OCI-LY1 (cell line): ENCODE measurements around the gene RASSF5.
A peak's percentile ranks its signal among the peaks of the same experiment; 100 is the strongest.

ENCODE experiments used
- H2AFZ ChIP-seq: fragments of 200-600 bp; sonication (generic), shearing (Covaris generic); 2 replicates; pipeline ENCODE4 v1.6.0; 2014; ENCODE audit warnings: antibody characterized with exemption, mild to moderate bottlenecking, low read length
- H3F3A ChIP-seq: fragments of 200-600 bp; sonication (generic), shearing (Covaris generic); 2 replicates; pipeline ENCODE4 v1.6.0; 2014; ENCODE audit warnings: mild to moderate bottlenecking, antibody characterized with exemption, low read length, moderate library complexity; ENCODE audit not compliant: insufficient read depth
- H3K27ac ChIP-seq: fragments of 200-600 bp; sonication (generic); 2 replicates; pipeline ENCODE4 v1.5.1; 2014; ENCODE audit warnings: low read length, mixed run types, mild to moderate bottlenecking, low read depth; ENCODE audit not compliant: poor library complexity, severe bottlenecking
- H3K27me3 ChIP-seq: fragments of 200-600 bp; sonication (generic); 2 replicates; pipeline ENCODE4 v1.6.0; 2014; ENCODE audit warnings: antibody characterized with exemption, mild to moderate bottlenecking, low read length, moderate library complexity; ENCODE audit not compliant: insufficient read depth
- H3K36me3 ChIP-seq: fragments of 200-600 bp; sonication (generic); 2 replicates; pipeline ENCODE4 v1.6.1; 2014; ENCODE audit warnings: mild to moderate bottlenecking, antibody characterized with exemption, low read length, moderate library complexity, mixed read lengths; ENCODE audit not compliant: insufficient read depth
- H3K4me1 ChIP-seq: fragments of 200-600 bp; sonication (generic); 2 replicates; pipeline ENCODE4 v1.5.1; 2014; ENCODE audit warnings: mild to moderate bottlenecking, low read length, moderate library complexity; ENCODE audit not compliant: insufficient read depth, severe bottlenecking
- H3K4me2 ChIP-seq: fragments of 200-600 bp; sonication (generic), shearing (Covaris generic); 2 replicates; pipeline ENCODE4 v1.6.1; 2014; ENCODE audit warnings: low read length
- H3K4me3 ChIP-seq: fragments of 200-600 bp; sonication (generic); 2 replicates; pipeline ENCODE4 v1.5.1; 2014; ENCODE audit warnings: low read length, low read depth, mild to moderate bottlenecking, mixed read lengths; ENCODE audit not compliant: poor library complexity, severe bottlenecking
- H3K79me2 ChIP-seq: fragments of 200-600 bp; shearing (Covaris generic); 2 replicates; pipeline ENCODE4 v1.6.1; 2016; ENCODE audit warnings: mixed run types, low read length, mixed read lengths; ENCODE audit not compliant: insufficient read depth
- H3K9ac ChIP-seq: fragments of 200-600 bp; sonication (generic), shearing (Covaris generic); 2 replicates; pipeline ENCODE4 v1.6.1; 2014; ENCODE audit warnings: mild to moderate bottlenecking, low read length, mixed read lengths
- H3K9me2 ChIP-seq: fragments of 200-600 bp; sonication (generic), shearing (Covaris generic); 2 replicates; pipeline ENCODE4 v1.6.1; 2014; ENCODE audit warnings: low read depth, mild to moderate bottlenecking, low read length, mixed read lengths
- H3K9me3 ChIP-seq: fragments of 200-600 bp; shearing (Covaris generic); 2 replicates; pipeline ENCODE4 v1.6.1; 2014; ENCODE audit warnings: low read length, mixed read lengths
- H4K20me1 ChIP-seq: fragments of 200-600 bp; sonication (generic), shearing (Covaris generic); 2 replicates; pipeline ENCODE4 v1.6.0; 2016; ENCODE audit warnings: mild to moderate bottlenecking, low read length; ENCODE audit not compliant: insufficient read depth
- CTCF ChIP-seq: fragments of 200-600 bp; sonication (generic), shearing (Covaris generic); IDR thresholded peaks from 2 replicates; pipeline ENCODE4 v1.5.1; 2017; ENCODE audit warnings: mild to moderate bottlenecking, antibody characterized with exemption, low read length, moderate library complexity, mixed read lengths
- EZH2 ChIP-seq: fragments of 200-600 bp; sonication (generic), shearing (Covaris generic); IDR thresholded peaks from 2 replicates; pipeline ENCODE4 v1.8.0; 2017; ENCODE audit warnings: borderline replicate concordance, mixed run types, mild to moderate bottlenecking, antibody characterized with exemption, low read length, moderate library complexity, mixed read lengths

RASSF5 gene

DNA sequence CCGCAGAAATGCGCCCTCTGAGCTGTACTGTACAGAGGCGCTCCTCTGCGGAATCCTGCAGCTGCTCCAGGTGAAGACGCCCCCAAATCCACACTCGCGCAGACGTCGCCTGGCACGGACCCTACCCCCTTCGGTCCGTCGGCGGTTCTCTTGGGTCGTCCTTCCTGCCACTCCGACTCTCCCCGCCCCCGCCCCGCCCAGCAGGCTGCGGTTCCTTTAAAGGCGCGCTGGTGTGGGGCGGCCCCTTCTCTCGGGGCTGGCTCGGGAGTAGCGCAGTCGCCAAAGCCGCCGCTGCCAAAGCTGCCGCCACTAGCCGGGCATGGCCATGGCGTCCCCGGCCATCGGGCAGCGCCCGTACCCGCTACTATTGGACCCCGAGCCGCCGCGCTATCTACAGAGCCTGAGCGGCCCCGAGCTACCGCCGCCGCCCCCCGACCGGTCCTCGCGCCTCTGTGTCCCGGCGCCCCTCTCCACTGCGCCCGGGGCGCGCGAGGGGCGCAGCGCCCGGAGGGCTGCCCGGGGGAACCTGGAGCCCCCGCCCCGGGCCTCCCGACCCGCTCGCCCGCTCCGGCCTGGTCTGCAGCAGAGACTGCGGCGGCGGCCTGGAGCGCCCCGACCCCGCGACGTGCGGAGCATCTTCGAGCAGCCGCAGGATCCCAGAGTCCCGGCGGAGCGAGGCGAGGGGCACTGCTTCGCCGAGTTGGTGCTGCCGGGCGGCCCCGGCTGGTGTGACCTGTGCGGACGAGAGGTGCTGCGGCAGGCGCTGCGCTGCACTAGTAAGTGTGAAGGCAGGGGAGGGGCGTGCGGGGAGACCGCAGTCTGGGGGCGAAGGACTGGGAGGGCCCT, at the start of gene RASSF5:
Gene RASSF5 (plus strand): TSS at position 248 of the 846 bp plus-strand sequence. CDS start 72 bp downstream, at position 320.
- Histone ChIP-seq H2AFZ (no peak within 1 kb of the TSS), H3K27ac (no peak within 1 kb of the TSS)

DNA sequence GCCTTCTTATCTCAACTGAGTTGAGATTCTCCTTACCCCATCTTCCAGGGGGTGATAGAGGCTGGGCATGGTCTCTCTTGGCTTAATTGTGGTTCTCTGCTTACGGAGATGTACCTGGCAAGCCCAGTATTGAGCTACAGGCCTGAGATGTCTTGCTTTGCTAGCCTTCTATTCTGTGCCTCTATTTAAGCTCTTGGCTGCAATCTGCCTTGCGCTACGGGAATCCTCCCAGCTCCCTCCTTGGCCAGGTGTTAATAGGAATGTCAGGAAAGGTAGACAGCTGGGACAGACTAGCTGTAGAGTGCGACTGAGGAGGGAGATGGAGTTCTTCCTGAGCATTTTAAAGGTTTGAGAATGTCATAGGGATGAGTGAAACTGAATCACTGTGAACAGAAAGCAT, 47.6 kb upstream of the RASSF5 start:
- H3K4me3 ChIP-seq: no peak overlapping the region
- no peaks in the 10 kb centered on the region for H3K27me3 ChIP-seq
- no peaks in the 10 kb centered on the region for H3K9me3 ChIP-seq
- H3K79me2 ChIP-seq: no peaks in the 10 kb centered on the region
- peaks cover 14% of the 10 kb centered on the region; the same call in 1 of the 2 replicates for H3K36me3 ChIP-seq
- no peaks in the 10 kb centered on the region for H4K20me1 ChIP-seq
- TF ChIP-seq EZH2 (no peak), CTCF (no peak)
- H3K27ac ChIP-seq: no peak overlapping the region
- H3K4me1 ChIP-seq: no peaks in the 10 kb centered on the region
- H3K4me2 ChIP-seq: no peak overlapping the region
- no peaks in the 10 kb centered on the region for H3K9me2 ChIP-seq
- no peak overlapping the region for H2AFZ ChIP-seq
- H3K9ac ChIP-seq: no peak overlapping the region
- no peaks in the 10 kb centered on the region for H3F3A ChIP-seq

More for the DNA sequence above, at the start of gene RASSF5:
- Histone ChIP-seq H3K4me3 (peak within 1 kb of the TSS; percentile 51), H3K4me1 (peaks cover 13% of the 10 kb centered on the region), H3K79me2 (no peaks in the 10 kb centered on the region), H3K9ac (peak within 1 kb of the TSS; percentile 4; the same call in 1 of the 2 replicates), H3K9me2 (no peaks in the 10 kb centered on the region), H3K9me3 (no peaks in the 10 kb centered on the region), H3K27me3 (peaks cover 7% of the 10 kb centered on the region), H4K20me1 (no peaks in the 10 kb centered on the region), H3K4me2 (peak within 1 kb of the TSS; percentile 58), H3F3A (no peaks in the 10 kb centered on the region), H3K36me3 (no peaks in the 10 kb centered on the region)
- no peak for TF ChIP-seq CTCF
- no peak for TF ChIP-seq EZH2

DNA sequence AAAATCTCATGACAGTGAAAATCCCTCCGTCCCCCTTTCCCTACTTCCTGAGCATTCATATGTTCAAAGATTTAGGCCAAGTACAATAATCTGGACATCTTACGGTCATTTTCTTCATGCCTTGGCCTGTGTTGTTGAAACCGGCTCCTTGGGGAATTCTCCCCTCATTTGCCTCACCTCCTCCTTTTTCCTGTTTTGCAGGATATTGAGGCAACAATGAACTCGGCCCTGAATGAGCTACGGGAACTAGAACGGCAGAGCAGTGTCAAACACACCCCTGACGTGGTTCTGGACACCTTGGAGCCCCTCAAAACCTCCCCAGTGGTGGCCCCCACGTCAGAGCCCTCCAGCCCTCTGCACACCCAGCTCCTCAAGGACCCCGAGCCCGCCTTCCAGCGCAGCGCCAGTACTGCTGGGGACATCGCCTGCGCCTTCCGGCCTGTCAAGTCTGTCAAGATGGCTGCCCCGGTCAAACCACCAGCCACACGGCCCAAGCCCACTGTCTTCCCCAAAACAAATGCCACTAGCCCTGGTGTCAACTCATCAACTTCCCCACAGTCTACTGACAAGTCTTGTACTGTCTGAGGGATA, 46.4 kb upstream of the RASSF5 start:
- no peaks in the 10 kb centered on the region for H3K27me3 ChIP-seq
- no peaks in the 10 kb centered on the region for H3K9me3 ChIP-seq
- H4K20me1 ChIP-seq: no peaks in the 10 kb centered on the region
- peaks cover under 1% of the 10 kb centered on the region for H3K4me1 ChIP-seq
- TF ChIP-seq CTCF (no peak), EZH2 (no peak)
- no peaks in the 10 kb centered on the region for H3K9me2 ChIP-seq
- H3K27ac ChIP-seq: no peak overlapping the region
- H3K4me2 ChIP-seq: no peak overlapping the region
- no peak overlapping the region for H3K9ac ChIP-seq
- H3K36me3 ChIP-seq: peaks cover 6% of the 10 kb centered on the region; the same call in 1 of the 2 replicates
- H3F3A ChIP-seq: no peaks in the 10 kb centered on the region
- H2AFZ ChIP-seq: no peak overlapping the region
- no peaks in the 10 kb centered on the region for H3K79me2 ChIP-seq
- H3K4me3 ChIP-seq: no peak overlapping the region
